Activated CD4-positive, alpha-beta T cell treated with anti-CD3 and anti-CD28 coated beads, Interleukin-2, amount 10 ng/mL, durations not matched to agents 7 days and 5 days (primary cell): ENCODE results near the gene GPR78. TPM values are rescaled to one million over a fixed set of nuclear protein-coding genes. Genes with fewer than 3 reads are reported as not detected.

Source experiments
- CTCF ChIA-PET: fragments of 350-600 bp; sonication (Branson Sonifier 250); formaldehyde crosslinking; loops from one replicate; lab custom pipeline; 2021; ENCODE audit warnings: antibody characterized with exemption; lab: Charles Lee
- POLR2A ChIA-PET: fragments of 350-600 bp; sonication (Branson Sonifier 250); formaldehyde crosslinking; loops from one replicate; lab custom pipeline; 2021; ENCODE audit warnings: antibody characterized with exemption; lab: Charles Lee
- DNase-seq: peaks from one replicate; pipeline ENCODE4 v3.0.0-alpha.2; 2020
- H3K27ac Mint-ChIP-seq: one replicate; pipeline ENCODE4 v1.8.0; 2021; ENCODE audit warnings: mild to moderate bottlenecking, moderate library complexity, mixed read lengths
- H3K27me3 Mint-ChIP-seq: one replicate; pipeline ENCODE4 v1.8.0; 2021; ENCODE audit warnings: mixed read lengths
- H3K36me3 Mint-ChIP-seq: one replicate; pipeline ENCODE4 v1.8.0; 2021; ENCODE audit warnings: low read depth, mixed read lengths
- H3K4me1 Mint-ChIP-seq: one replicate; pipeline ENCODE4 v1.8.0; 2021; ENCODE audit warnings: mixed read lengths
- H3K4me3 Mint-ChIP-seq: one replicate; pipeline ENCODE4 v1.8.0; 2021; ENCODE audit warnings: mild to moderate bottlenecking, moderate library complexity, mixed read lengths
- H3K9me3 Mint-ChIP-seq: one replicate; pipeline ENCODE4 v1.8.0; 2021; ENCODE audit warnings: mixed read lengths
- total RNA-seq, 2 experiments: library from RNA; stranded (reverse); gene quantifications; one replicate each; pipeline ENCODE4 v1.2.3, GENCODE V29; 2021

The GPR78 gene
- total RNA-seq, 2 experiments from 2014 or later = not detected

DNA sequence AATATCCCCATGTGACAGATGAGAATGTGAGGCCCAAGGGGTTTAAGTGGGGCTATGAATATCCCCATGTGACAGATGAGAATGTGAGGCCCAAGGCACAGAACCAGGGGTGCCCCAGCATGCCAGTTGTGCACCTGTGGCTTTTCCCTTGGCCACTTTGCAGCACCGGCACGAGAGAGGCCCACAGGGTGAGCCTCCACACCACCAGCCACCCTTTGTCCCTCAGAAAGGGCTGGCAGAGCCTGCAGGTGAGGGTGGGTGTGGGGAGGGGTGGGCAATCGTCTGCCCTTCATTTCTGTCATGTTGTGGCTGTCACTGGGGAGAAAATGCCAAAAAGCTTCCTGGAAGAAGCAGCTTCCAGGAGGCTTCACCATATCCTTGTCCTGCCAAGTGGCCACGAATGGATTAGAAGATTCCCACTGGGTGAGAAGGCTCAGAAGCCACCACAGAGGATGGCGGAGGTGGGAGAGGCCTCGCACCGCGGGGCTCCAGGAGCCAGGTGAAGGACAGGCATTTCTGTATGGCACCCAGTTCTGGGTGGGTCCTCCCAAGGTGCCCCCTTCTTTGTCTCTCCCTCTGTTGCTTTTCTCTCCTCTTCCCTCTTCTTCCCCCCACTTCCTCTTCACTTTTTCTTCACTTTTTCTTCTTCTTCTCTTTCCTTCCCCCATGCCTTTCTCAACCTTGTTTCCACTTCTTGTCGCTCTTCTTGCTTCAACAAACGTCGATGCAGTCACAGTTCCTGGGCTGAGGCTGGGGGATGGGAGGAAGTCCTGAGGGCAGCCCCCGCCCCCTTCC lies 469 bp upstream of the GPR78 start:
- no peaks in the 10 kb centered on the region for H3K27me3 Mint-ChIP-seq
- ChIA-PET CTCF (no interaction called here), POLR2A (no interaction called here)
- H3K4me1 Mint-ChIP-seq = no peaks in the 10 kb centered on the region
- no peak overlapping the region for H3K4me3 Mint-ChIP-seq
- H3K36me3 Mint-ChIP-seq = no peaks in the 10 kb centered on the region
- H3K27ac Mint-ChIP-seq = no peak overlapping the region
- DNase-seq = no peak
- H3K9me3 Mint-ChIP-seq = no peaks in the 10 kb centered on the region

DNA sequence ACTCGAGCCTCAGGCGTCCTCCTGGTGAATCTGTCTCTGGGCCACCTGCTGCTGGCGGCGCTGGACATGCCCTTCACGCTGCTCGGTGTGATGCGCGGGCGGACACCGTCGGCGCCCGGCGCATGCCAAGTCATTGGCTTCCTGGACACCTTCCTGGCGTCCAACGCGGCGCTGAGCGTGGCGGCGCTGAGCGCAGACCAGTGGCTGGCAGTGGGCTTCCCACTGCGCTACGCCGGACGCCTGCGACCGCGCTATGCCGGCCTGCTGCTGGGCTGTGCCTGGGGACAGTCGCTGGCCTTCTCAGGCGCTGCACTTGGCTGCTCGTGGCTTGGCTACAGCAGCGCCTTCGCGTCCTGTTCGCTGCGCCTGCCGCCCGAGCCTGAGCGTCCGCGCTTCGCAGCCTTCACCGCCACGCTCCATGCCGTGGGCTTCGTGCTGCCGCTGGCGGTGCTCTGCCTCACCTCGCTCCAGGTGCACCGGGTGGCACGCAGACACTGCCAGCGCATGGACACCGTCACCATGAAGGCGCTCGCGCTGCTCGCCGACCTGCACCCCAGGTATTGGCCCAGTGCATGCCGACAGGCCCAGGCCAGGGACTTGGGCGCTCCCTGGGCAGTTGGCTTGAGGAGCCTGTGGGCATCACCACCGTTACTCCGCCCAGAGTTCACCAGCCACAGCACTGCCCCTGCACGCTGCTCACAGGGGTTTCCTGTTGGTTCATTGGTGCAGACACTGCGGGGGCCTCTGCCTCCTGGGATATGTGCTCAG lies 1.1 kb downstream of the GPR78 start:
- CTCF ChIA-PET = interaction anchor here (0.7 kb wide), 1 partner anchor 21 kb away, joined by 3 read pairs; no protein-coding TSS in a partner anchor

GRCh38 chr4:8582016-8582415 lies 1.8 kb downstream of the GPR78 start:
- Mint-ChIP-seq H3K27ac (no peak overlapping the region), H3K27me3 (no peaks in the 10 kb centered on the region), H3K36me3 (no peaks in the 10 kb centered on the region), H3K4me1 (no peaks in the 10 kb centered on the region), H3K4me3 (no peak overlapping the region), H3K9me3 (no peaks in the 10 kb centered on the region)
- CTCF ChIA-PET = interaction anchor here (0.7 kb wide), 1 partner anchor 21 kb away, joined by 3 read pairs; no protein-coding TSS in a partner anchor
- POLR2A ChIA-PET = no interaction called here
- no peak for DNase-seq

More for the DNA sequence above, 1.1 kb downstream of the GPR78 start:
- DNase-seq = no peak
- Mint-ChIP-seq H3K9me3 (no peaks in the 10 kb centered on the region), H3K27ac (no peak overlapping the region), H3K27me3 (no peaks in the 10 kb centered on the region), H3K36me3 (no peaks in the 10 kb centered on the region), H3K4me1 (no peaks in the 10 kb centered on the region), H3K4me3 (no peak overlapping the region)
- POLR2A ChIA-PET = no interaction called here

DNA sequence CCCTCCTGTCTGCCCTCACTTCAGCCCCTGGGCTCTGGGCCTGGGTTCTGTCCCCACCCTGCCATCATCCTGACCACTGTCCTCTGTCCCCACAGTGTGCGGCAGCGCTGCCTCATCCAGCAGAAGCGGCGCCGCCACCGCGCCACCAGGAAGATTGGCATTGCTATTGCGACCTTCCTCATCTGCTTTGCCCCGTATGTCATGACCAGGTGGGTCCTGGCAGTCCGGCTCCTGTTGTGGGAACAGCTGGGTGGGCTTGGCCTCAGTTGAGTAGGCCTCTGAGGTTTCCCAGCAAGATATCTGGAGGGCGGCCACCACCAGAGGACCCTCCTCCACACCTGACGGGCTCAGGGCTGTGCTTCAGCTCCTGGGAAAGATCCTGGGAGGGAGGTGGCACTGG lies 2.2 kb downstream of the GPR78 start:
- H3K4me3 Mint-ChIP-seq = no peak overlapping the region
- no peaks in the 10 kb centered on the region for H3K9me3 Mint-ChIP-seq
- H3K36me3 Mint-ChIP-seq = no peaks in the 10 kb centered on the region
- H3K27me3 Mint-ChIP-seq = no peaks in the 10 kb centered on the region
- POLR2A ChIA-PET = no interaction called here
- CTCF ChIA-PET = interaction anchor here (0.7 kb wide), 1 partner anchor 22 kb away, joined by 3 read pairs; no protein-coding TSS in a partner anchor
- H3K4me1 Mint-ChIP-seq = no peaks in the 10 kb centered on the region
- no peak overlapping the region for H3K27ac Mint-ChIP-seq
- no peak for DNase-seq

- H3K27me3 Mint-ChIP-seq = no peaks in the 10 kb centered on the region
- no peaks in the 10 kb centered on the region for H3K9me3 Mint-ChIP-seq
Observed at GRCh38 chr4:8582941-8583654, 2.9 kb downstream of the GPR78 start.

GRCh38 chr4:8583655-8584025 lies 3.4 kb downstream of the GPR78 start:
- ChIA-PET CTCF (no interaction called here), POLR2A (no interaction called here)
- H3K27me3 Mint-ChIP-seq = no peaks in the 10 kb centered on the region
- H3K4me1 Mint-ChIP-seq = no peaks in the 10 kb centered on the region
- no peak overlapping the region for H3K4me3 Mint-ChIP-seq
- no peaks in the 10 kb centered on the region for H3K36me3 Mint-ChIP-seq
- no peaks in the 10 kb centered on the region for H3K9me3 Mint-ChIP-seq
- H3K27ac Mint-ChIP-seq = no peak overlapping the region
- DNase-seq = no peak

More at GRCh38 chr4:8582941-8583654, 2.9 kb downstream of the GPR78 start:
- Mint-ChIP-seq H3K36me3 (no peaks in the 10 kb centered on the region), H3K27ac (no peak overlapping the region), H3K4me1 (no peaks in the 10 kb centered on the region), H3K4me3 (no peak overlapping the region)
- ChIA-PET POLR2A (no interaction called here), CTCF (no interaction called here)
- DNase-seq = no peak

GRCh38 chr4:8585186-8585585 lies 5.0 kb downstream of the GPR78 start:
- H3K4me3 Mint-ChIP-seq = no peak overlapping the region
- H3K27ac Mint-ChIP-seq = no peak overlapping the region
- H3K9me3 Mint-ChIP-seq = no peaks in the 10 kb centered on the region
- no peaks in the 10 kb centered on the region for H3K4me1 Mint-ChIP-seq
- no peaks in the 10 kb centered on the region for H3K27me3 Mint-ChIP-seq
- H3K36me3 Mint-ChIP-seq = no peaks in the 10 kb centered on the region
- POLR2A ChIA-PET = no interaction called here
- CTCF ChIA-PET = interaction anchor here (0.6 kb wide), 1 partner anchor 471 kb away, joined by 3 read pairs; no protein-coding TSS in a partner anchor
- no peak for DNase-seq

GRCh38 chr4:8585721-8586212 lies 5.6 kb downstream of the GPR78 start:
- H3K36me3 Mint-ChIP-seq = no peaks in the 10 kb centered on the region
- POLR2A ChIA-PET = no interaction called here
- no peaks in the 10 kb centered on the region for H3K4me1 Mint-ChIP-seq
- no peak for DNase-seq
- CTCF ChIA-PET = no interaction called here
- H3K4me3 Mint-ChIP-seq = no peak overlapping the region
- H3K27ac Mint-ChIP-seq = no peak overlapping the region
- no peaks in the 10 kb centered on the region for H3K27me3 Mint-ChIP-seq
- no peaks in the 10 kb centered on the region for H3K9me3 Mint-ChIP-seq

- DNase-seq = no peak
- peaks cover 1% of the 10 kb centered on the region for H3K27me3 Mint-ChIP-seq
- no peak overlapping the region for H3K4me3 Mint-ChIP-seq
- no peaks in the 10 kb centered on the region for H3K9me3 Mint-ChIP-seq
- H3K36me3 Mint-ChIP-seq = no peaks in the 10 kb centered on the region
- CTCF ChIA-PET = no interaction called here
- POLR2A ChIA-PET = no interaction called here
- H3K4me1 Mint-ChIP-seq = no peaks in the 10 kb centered on the region
- no peak overlapping the region for H3K27ac Mint-ChIP-seq
Observed at GRCh38 chr4:8586246-8586645, 6.1 kb downstream of the GPR78 start.

DNA sequence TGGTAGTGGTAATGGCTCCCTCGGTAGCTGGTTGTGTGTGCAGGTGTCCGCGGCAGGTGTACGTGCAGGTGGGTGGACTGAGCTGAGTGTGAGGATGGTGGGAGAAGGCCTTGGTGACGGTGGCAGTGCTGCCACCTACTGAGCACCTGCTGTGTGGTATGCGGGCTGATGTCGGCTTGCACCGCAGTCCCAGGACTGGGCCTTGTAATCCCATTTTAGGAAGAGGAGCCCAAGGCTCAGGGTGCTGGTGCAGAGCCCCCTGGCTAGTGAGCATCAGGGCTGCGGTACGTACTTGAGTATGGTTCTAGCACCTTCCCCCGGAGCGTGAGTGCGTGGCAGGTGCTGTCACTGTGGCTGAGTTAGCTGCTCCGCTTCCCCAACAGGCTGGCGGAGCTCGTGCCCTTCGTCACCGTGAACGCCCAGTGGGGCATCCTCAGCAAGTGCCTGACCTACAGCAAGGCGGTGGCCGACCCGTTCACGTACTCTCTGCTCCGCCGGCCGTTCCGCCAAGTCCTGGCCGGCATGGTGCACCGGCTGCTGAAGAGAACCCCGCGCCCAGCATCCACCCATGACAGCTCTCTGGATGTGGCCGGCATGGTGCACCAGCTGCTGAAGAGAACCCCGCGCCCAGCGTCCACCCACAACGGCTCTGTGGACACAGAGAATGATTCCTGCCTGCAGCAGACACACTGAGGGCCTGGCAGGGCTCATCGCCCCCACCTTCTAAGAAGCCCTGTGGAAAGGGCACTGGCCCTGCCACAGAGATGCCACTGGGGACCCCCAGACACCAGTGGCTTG lies 6.7 kb downstream of the GPR78 start:
- CTCF ChIA-PET = no interaction called here

GRCh38 chr4:8587469-8588195 lies 7.4 kb downstream of the GPR78 start:
- no peak overlapping the region for H3K4me3 Mint-ChIP-seq
- ChIA-PET POLR2A (no interaction called here), CTCF (no interaction called here)
- H3K9me3 Mint-ChIP-seq = no peaks in the 10 kb centered on the region
- DNase-seq = no peak
- no peaks in the 10 kb centered on the region for H3K4me1 Mint-ChIP-seq
- peaks cover 9% of the 10 kb centered on the region for H3K27me3 Mint-ChIP-seq
- no peak overlapping the region for H3K27ac Mint-ChIP-seq
- no peaks in the 10 kb centered on the region for H3K36me3 Mint-ChIP-seq

More for the DNA sequence above, 6.7 kb downstream of the GPR78 start:
- Mint-ChIP-seq H3K4me3 (no peak overlapping the region), H3K4me1 (no peaks in the 10 kb centered on the region), H3K36me3 (no peaks in the 10 kb centered on the region), H3K27ac (no peak overlapping the region), H3K9me3 (no peaks in the 10 kb centered on the region), H3K27me3 (peaks cover 7% of the 10 kb centered on the region)
- no peak for DNase-seq
- POLR2A ChIA-PET = no interaction called here

- POLR2A ChIA-PET = no interaction called here
- no peak for DNase-seq
- H3K27ac Mint-ChIP-seq = no peak overlapping the region
- peaks cover 12% of the 10 kb centered on the region for H3K27me3 Mint-ChIP-seq
- H3K4me3 Mint-ChIP-seq = no peak overlapping the region
- no peaks in the 10 kb centered on the region for H3K36me3 Mint-ChIP-seq
- H3K4me1 Mint-ChIP-seq = no peaks in the 10 kb centered on the region
- CTCF ChIA-PET = no interaction called here
- H3K9me3 Mint-ChIP-seq = no peaks in the 10 kb centered on the region
Observed at GRCh38 chr4:8588196-8588470, 7.9 kb downstream of the GPR78 start.
